Fibroblast of pulmonary artery (primary cell): ENCODE results near the gene LDLR.
"Not testable (repeated sequence)": the region's sequence is repeated elsewhere in the genome, so short reads cannot be mapped to it uniquely, and the experiment has no call there.

Source experiments
- DNase-seq: peaks from one replicate; pipeline ENCODE4 v3.0.0-alpha.2; 2010; ENCODE audit warnings: low read depth
- H3K4me3 ChIP-seq: replicated peaks from 2 replicates; pipeline ENCODE4 v1.5.1; 2011; ENCODE audit warnings: low read depth, mild to moderate bottlenecking, control low read depth, low read length, moderate library complexity
- TF ChIP-seq, protein P1 (sequence below): IDR thresholded peaks from 2 replicates; pipeline ENCODE4 v1.5.1; 2011; ENCODE audit warnings: mild to moderate bottlenecking, control low read depth, low read length, inconsistent platforms; ENCODE audit errors: missing control alignments

The LDLR gene

DNA sequence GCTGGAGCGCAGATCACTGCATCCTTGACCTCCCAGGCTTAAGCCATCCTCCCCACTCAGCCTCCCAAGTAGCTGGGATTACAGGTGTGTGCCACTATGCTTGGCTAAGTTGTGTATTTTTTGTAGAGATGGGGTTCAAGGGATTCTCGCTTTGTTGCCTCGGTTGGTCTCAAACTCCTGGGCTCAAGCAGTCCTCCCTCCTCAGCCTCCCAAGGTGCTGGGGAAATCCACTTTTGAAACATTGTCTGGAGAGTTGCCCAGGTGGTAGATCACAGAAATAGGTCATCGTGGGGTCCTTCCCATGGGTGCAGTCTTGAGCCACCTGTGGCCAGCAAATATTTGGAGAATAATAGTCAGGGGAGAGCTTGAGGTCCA, 5.2 kb downstream of the LDLR start:
- TF ChIP-seq, protein P1, sequence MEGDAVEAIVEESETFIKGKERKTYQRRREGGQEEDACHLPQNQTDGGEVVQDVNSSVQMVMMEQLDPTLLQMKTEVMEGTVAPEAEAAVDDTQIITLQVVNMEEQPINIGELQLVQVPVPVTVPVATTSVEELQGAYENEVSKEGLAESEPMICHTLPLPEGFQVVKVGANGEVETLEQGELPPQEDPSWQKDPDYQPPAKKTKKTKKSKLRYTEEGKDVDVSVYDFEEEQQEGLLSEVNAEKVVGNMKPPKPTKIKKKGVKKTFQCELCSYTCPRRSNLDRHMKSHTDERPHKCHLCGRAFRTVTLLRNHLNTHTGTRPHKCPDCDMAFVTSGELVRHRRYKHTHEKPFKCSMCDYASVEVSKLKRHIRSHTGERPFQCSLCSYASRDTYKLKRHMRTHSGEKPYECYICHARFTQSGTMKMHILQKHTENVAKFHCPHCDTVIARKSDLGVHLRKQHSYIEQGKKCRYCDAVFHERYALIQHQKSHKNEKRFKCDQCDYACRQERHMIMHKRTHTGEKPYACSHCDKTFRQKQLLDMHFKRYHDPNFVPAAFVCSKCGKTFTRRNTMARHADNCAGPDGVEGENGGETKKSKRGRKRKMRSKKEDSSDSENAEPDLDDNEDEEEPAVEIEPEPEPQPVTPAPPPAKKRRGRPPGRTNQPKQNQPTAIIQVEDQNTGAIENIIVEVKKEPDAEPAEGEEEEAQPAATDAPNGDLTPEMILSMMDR: no peak
- no peak for DNase-seq
- H3K4me3 ChIP-seq: peak overlapping the region; percentile 17

DNA sequence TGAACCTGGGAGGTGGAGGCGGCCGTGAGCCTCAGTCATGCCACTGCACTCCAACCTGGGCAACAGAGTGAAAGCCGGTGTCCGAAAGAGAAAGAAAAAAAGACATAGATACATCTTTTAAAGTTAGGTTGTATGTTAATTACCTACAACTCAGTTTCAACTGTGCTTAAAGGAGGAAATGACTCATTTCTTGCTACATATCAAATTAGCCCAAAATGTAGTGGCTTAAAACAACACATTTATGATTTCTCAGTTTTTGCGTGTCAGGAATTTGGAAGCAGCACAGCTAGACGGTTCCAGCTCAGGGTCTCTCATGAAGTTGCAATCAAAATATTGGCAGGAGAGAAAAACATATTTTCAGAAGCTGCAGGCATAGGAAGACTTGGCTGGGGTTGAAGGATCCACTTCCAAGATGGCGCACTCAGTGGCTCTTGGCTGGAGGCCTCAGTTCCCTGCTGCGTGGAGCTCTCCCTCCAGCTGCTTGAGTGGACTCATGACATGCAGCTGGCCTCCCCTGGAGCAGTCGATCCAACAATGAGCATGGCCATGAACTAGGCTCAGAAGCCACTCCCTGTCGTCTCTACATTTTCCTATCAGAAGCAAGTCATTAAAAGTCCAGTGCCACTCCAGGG, 7.1 kb downstream of the LDLR start:
- TF ChIP-seq, protein P1: no peak
- DNase-seq: peak; percentile 77
- peak overlapping the region; percentile 12 for H3K4me3 ChIP-seq

DNA sequence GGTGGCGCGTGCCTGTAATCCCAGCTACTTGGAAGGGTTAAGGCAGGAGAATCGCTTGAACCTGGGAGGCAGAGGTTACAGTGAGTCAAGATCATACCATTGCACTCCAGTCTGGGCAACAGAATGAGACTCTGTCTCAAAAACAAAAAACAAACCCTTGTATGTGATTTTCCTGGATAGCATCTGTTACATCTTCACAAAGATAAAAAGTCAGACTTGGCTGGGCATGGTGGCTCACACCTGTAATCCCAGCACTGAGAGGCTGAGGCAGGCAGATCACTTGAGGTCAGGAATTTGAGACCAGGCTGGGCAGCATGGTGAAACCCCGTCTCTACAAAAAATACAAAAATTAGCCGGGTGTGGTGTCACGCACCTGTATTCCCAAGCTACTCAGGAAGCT, 8.1 kb downstream of the LDLR start:
- not testable (repeated sequence) for H3K4me3 ChIP-seq, DNase-seq

DNA sequence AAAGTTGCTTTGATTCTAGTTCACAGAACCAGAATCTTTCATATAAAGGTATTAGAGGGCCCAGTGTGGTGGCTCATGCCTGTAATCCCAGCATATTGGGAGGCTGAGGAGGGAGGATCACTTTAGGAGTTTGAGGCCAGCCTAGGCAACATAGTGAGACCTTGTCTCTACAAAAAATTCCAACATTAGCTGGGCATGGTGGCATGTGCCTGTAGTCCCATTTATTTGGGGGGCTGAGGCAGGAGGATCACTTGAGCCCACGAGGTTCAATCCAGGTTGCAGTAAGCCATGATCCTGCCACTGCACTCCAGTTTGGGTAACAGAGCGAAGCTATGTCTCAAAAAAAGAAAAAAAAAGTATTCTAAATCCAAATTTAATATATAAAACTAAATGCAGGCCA, 9.1 kb downstream of the LDLR start:
- TF ChIP-seq, protein P1: no peak
- DNase-seq: no peak
- H3K4me3 ChIP-seq: no peak overlapping the region

DNA sequence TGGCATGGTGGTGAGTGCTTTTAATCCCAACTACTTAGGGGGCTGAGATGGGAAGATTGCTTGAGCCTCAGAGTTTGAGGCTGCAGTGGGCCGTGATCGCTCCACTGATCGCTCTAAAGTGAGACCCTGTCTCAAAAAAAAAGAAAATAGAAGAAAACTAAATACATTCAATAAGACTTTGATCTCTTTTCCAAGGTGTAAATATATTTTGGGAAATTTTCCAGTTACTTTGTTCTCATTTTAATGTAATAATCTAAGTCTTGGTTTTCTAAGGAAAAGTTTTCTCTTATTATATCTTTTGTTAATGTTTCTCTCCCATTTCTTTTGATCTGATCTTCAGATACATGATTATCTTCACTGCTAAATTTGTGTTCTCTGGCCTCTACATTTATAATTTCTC, 9.6 kb downstream of the LDLR start:
- H3K4me3 ChIP-seq: no peak overlapping the region
- DNase-seq: no peak
- TF ChIP-seq, protein P1: no peak

DNA sequence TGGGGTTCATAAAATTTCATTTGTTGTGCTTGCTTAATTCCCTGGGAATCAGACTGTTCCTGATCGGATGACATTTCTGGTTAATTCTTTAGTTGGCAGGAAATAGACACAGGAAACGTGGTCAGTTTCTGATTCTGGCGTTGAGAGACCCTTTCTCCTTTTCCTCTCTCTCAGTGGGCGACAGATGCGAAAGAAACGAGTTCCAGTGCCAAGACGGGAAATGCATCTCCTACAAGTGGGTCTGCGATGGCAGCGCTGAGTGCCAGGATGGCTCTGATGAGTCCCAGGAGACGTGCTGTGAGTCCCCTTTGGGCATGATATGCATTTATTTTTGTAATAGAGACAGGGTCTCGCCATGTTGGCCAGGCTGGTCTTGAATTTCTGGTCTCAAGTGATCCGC, 10.8 kb downstream of the LDLR start:
- no peak overlapping the region for H3K4me3 ChIP-seq
- TF ChIP-seq, protein P1: no peak
- no peak for DNase-seq

DNA sequence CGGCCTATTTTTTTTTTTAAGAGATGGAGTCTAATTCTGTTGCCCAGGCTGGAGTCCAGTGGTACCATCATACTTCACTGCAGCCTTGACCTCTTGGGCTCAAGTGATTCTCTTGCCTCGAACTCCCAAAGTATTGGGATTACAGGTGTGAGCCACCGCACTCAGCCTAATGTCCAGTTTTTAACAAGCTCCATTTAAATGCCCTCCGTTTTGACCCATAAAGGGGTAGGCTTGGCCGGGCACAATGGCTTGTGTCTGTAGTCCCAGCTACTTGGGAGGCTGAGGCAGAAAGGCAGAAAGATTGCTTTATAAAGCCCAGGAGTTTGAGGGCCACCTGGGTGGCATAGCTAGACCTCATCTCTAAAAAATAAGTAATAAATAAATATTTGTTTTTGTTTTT, 11.8 kb downstream of the LDLR start:
- H3K4me3 ChIP-seq: no peak overlapping the region
- TF ChIP-seq, protein P1: no peak

More for the DNA sequence above, 11.8 kb downstream of the LDLR start:
- DNase-seq: no peak
